WTC11 (cell line): ENCODE results near the gene EDEM2. TPM values are rescaled to one million over a fixed set of nuclear protein-coding genes. Genes with fewer than 3 reads are reported as not detected.

Source experiments
- ATAC-seq: fragments of 200-7000 bp; cut with Tn5 transposase; 2 replicates; pipeline ENCODE4 v1.10.0; 2021; ENCODE audit warnings: mild to moderate bottlenecking, moderate library complexity
- CTCF ChIA-PET: fragments of 300-600 bp; sonication (Branson Sonifier 250); formaldehyde crosslinking; loops from one replicate; lab custom pipeline; 2021; ENCODE audit warnings: antibody characterized with exemption; lab: Charles Lee
- POLR2A ChIA-PET: fragments of 350-600 bp; sonication (Branson Sonifier 250); formaldehyde crosslinking; loops from one replicate; lab custom pipeline; 2021; ENCODE audit warnings: antibody characterized with exemption; lab: Charles Lee
- DNase-seq: peaks from one replicate; pipeline ENCODE4 v3.0.0; 2021; ENCODE audit warnings: low spot score
- H3K27ac Mint-ChIP-seq: 2 replicates; pipeline ENCODE4 v1.8.0; 2021; ENCODE audit warnings: mixed read lengths
- H3K27me3 Mint-ChIP-seq: 2 replicates; pipeline ENCODE4 v1.8.0; 2021; ENCODE audit warnings: low read depth, mild to moderate bottlenecking, moderate library complexity, mixed read lengths
- H3K36me3 Mint-ChIP-seq: 2 replicates; pipeline ENCODE4 v1.8.0; 2021; ENCODE audit warnings: mixed read lengths
- H3K4me1 Mint-ChIP-seq: 2 replicates; pipeline ENCODE4 v1.8.0; 2022; ENCODE audit warnings: mixed read lengths
- H3K4me3 Mint-ChIP-seq: 2 replicates; pipeline ENCODE4 v1.8.0; 2021; ENCODE audit warnings: mild to moderate bottlenecking, moderate library complexity, mixed read lengths
- H3K9me3 Mint-ChIP-seq: 2 replicates; pipeline ENCODE4 v1.8.0; 2021; ENCODE audit warnings: mixed read lengths
- ATF1 ChIP-seq: sonication (generic); formaldehyde crosslinking; IDR thresholded peaks from 2 replicates; pipeline ENCODE4 v1.8.1; 2023; ENCODE audit warnings: mild to moderate bottlenecking, moderate library complexity, missing genetic modification reagents
- ATF6 ChIP-seq: sonication (generic); formaldehyde crosslinking; IDR thresholded peaks from 2 replicates; pipeline ENCODE4 v1.8.1; 2023; ENCODE audit warnings: mild to moderate bottlenecking, missing genetic modification reagents
- CDX4 ChIP-seq: fragments of 250-450 bp; sonication (Bioruptor Pico); IDR thresholded peaks from 2 replicates; pipeline ENCODE4 v1.9.0; 2021; ENCODE audit warnings: moderate library complexity, mild to moderate bottlenecking, inconsistent platforms, borderline replicate concordance
- ELF4 ChIP-seq: sonication (generic); formaldehyde crosslinking; IDR thresholded peaks from 2 replicates; pipeline ENCODE4 v1.8.1; 2022; ENCODE audit warnings: low read depth, mild to moderate bottlenecking, moderate library complexity, missing genetic modification reagents
- FOXP1 ChIP-seq: sonication (generic); formaldehyde crosslinking; IDR thresholded peaks from 2 replicates; pipeline ENCODE4 v1.8.0; 2022; ENCODE audit warnings: missing genetic modification reagents, mild to moderate bottlenecking, moderate library complexity, borderline replicate concordance
- GABPB1 ChIP-seq: sonication (generic); formaldehyde crosslinking; IDR thresholded peaks from 2 replicates; pipeline ENCODE4 v1.8.1; 2023; ENCODE audit warnings: mild to moderate bottlenecking, missing genetic modification reagents
- GRHL2 ChIP-seq: fragments of 250-450 bp; sonication (Bioruptor Pico); IDR thresholded peaks from 2 replicates; pipeline ENCODE4 v1.8.0; 2022; ENCODE audit warnings: mild to moderate bottlenecking, moderate library complexity; ENCODE audit not compliant: insufficient replicate concordance, severe bottlenecking
- HMGA2 ChIP-seq: fragments of 250-450 bp; sonication (Bioruptor Pico); IDR thresholded peaks from 2 replicates; pipeline ENCODE4 v1.4.0; 2021; ENCODE audit warnings: mild to moderate bottlenecking, moderate library complexity
- JAZF1 ChIP-seq: fragments of 250-450 bp; sonication (Bioruptor Pico); IDR thresholded peaks from 2 replicates; pipeline ENCODE4 v1.9.0; 2021; ENCODE audit warnings: moderate library complexity, mild to moderate bottlenecking, inconsistent platforms
- NFATC4 ChIP-seq: fragments of 250-450 bp; sonication (Bioruptor Pico); IDR thresholded peaks from 2 replicates; pipeline ENCODE4 v1.9.0; 2021; ENCODE audit warnings: mild to moderate bottlenecking
- NFE2L1 ChIP-seq: sonication (generic); formaldehyde crosslinking; IDR thresholded peaks from 2 replicates; pipeline ENCODE4 v1.8.1; 2023; ENCODE audit warnings: missing genetic modification reagents
- RORB ChIP-seq: fragments of 250-450 bp; sonication (Bioruptor Pico); IDR thresholded peaks from 2 replicates; pipeline ENCODE4 v1.9.0; 2021; ENCODE audit warnings: mild to moderate bottlenecking
- SOX15 ChIP-seq: fragments of 250-450 bp; sonication (Bioruptor Pico); IDR thresholded peaks from 2 replicates; pipeline ENCODE4 v1.9.0; 2021; ENCODE audit warnings: mild to moderate bottlenecking
- TEAD1 ChIP-seq: sonication (generic); formaldehyde crosslinking; IDR thresholded peaks from 2 replicates; pipeline ENCODE4 v1.8.0; 2022; ENCODE audit warnings: mild to moderate bottlenecking, missing genetic modification reagents
- TEAD4 ChIP-seq: sonication (generic); formaldehyde crosslinking; IDR thresholded peaks from 2 replicates; pipeline ENCODE4 v1.8.0; 2022; ENCODE audit warnings: mild to moderate bottlenecking, missing genetic modification reagents
- USF1 ChIP-seq: sonication (generic); formaldehyde crosslinking; IDR thresholded peaks from 2 replicates; pipeline ENCODE4 v1.8.0; 2022; ENCODE audit warnings: mild to moderate bottlenecking, missing genetic modification reagents
- ZNF232 ChIP-seq: sonication (generic); formaldehyde crosslinking; IDR thresholded peaks from 2 replicates; pipeline ENCODE4 v1.8.0; 2022; ENCODE audit warnings: mild to moderate bottlenecking, missing genetic modification reagents
- ZNF416 ChIP-seq: fragments of 250-450 bp; sonication (Bioruptor Pico); IDR thresholded peaks from 2 replicates; pipeline ENCODE4 v1.9.0; 2021; ENCODE audit warnings: mild to moderate bottlenecking, inconsistent platforms
- ZNF671 ChIP-seq: fragments of 250-450 bp; sonication (Bioruptor Pico); IDR thresholded peaks from 2 replicates; pipeline ENCODE4 v1.8.0; 2021; ENCODE audit warnings: mild to moderate bottlenecking
- total RNA-seq: library from RNA; stranded (reverse); gene quantifications from 3 replicates; pipeline ENCODE4 v1.2.3, GENCODE V29; 2021
- TF ChIP-seq, protein P1 (sequence below): sonication (generic); formaldehyde crosslinking; IDR thresholded peaks from 2 replicates; pipeline ENCODE4 v1.8.0; 2022; ENCODE audit warnings: missing genetic modification reagents
- TF ChIP-seq, protein P2 (sequence below): sonication (generic); formaldehyde crosslinking; IDR thresholded peaks from 2 replicates; pipeline ENCODE4 v1.8.1; 2022; ENCODE audit warnings: low read depth, missing genetic modification reagents, borderline replicate concordance

Gene EDEM2
- total RNA-seq, 1 experiment from 2014 or later, result 22.7 TPM

GRCh38 chr20:35131934-35132333 is 15.2 kb downstream of the EDEM2 start:
- Mint-ChIP-seq H3K27me3 (no peaks in the 10 kb centered on the region), H3K9me3 (no peaks in the 10 kb centered on the region), H3K4me1 (no peaks in the 10 kb centered on the region), H3K27ac (0 out of 2 replicates have a peak overlapping the region, but pooled peaks have one; percentile 78), H3K4me3 (no peak overlapping the region), H3K36me3 (peaks cover 31% of the 10 kb centered on the region)
- ChIA-PET CTCF (interaction anchor here (1.8 kb wide), 1 partner anchor 13 kb away, joined by 7 read pairs; no protein-coding TSS in a partner anchor), POLR2A (no interaction called here)
- ATAC-seq (no peak), DNase-seq (no peak)
- TF ChIP-seq, protein P1, sequence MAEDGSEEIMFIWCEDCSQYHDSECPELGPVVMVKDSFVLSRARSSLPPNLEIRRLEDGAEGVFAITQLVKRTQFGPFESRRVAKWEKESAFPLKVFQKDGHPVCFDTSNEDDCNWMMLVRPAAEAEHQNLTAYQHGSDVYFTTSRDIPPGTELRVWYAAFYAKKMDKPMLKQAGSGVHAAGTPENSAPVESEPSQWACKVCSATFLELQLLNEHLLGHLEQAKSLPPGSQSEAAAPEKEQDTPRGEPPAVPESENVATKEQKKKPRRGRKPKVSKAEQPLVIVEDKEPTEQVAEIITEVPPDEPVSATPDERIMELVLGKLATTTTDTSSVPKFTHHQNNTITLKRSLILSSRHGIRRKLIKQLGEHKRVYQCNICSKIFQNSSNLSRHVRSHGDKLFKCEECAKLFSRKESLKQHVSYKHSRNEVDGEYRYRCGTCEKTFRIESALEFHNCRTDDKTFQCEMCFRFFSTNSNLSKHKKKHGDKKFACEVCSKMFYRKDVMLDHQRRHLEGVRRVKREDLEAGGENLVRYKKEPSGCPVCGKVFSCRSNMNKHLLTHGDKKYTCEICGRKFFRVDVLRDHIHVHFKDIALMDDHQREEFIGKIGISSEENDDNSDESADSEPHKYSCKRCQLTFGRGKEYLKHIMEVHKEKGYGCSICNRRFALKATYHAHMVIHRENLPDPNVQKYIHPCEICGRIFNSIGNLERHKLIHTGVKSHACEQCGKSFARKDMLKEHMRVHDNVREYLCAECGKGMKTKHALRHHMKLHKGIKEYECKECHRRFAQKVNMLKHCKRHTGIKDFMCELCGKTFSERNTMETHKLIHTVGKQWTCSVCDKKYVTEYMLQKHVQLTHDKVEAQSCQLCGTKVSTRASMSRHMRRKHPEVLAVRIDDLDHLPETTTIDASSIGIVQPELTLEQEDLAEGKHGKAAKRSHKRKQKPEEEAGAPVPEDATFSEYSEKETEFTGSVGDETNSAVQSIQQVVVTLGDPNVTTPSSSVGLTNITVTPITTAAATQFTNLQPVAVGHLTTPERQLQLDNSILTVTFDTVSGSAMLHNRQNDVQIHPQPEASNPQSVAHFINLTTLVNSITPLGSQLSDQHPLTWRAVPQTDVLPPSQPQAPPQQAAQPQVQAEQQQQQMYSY (CRISPR knock-in tag), result no peak

DNA sequence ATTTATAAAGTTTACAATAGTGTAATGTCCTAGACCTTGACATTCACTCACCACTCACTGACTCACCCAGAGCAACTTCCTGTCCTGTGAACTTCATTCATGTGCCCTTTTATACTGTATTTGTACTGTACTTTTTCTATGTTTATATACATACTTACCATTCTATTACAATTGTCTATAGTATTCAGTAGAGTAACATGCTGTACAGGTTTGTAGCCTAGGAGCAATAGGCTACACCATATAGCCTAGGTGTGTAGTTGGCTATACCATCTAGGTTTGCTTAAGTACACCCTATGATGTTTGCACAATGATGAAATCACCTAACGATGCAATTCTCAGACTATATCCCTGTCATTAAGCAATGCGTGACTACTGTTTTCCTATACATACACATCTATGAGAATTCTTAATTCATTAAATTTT is 17.5 kb downstream of the EDEM2 start:
- Mint-ChIP-seq H3K27me3 (no peaks in the 10 kb centered on the region), H3K4me1 (no peaks in the 10 kb centered on the region), H3K36me3 (peaks cover 38% of the 10 kb centered on the region), H3K4me3 (no peak overlapping the region), H3K27ac (no peak overlapping the region), H3K9me3 (no peaks in the 10 kb centered on the region)
- DNase-seq (no peak), ATAC-seq (no peak)
- POLR2A ChIA-PET, result no interaction called here
- no peak for TF ChIP-seq ATF1 (CRISPR knock-in tag)
- no peak for TF ChIP-seq NFE2L1 (CRISPR knock-in tag)
- no peak for TF ChIP-seq FOXP1 (CRISPR knock-in tag)
- TF ChIP-seq, protein P1 (CRISPR knock-in tag), result no peak
- TF ChIP-seq GABPB1 (CRISPR knock-in tag), result peak; percentile 93
- CTCF ChIA-PET, result interaction anchor here (1.0 kb wide), 1 partner anchor 33 kb away, joined by 5 read pairs; no protein-coding TSS in a partner anchor

DNA sequence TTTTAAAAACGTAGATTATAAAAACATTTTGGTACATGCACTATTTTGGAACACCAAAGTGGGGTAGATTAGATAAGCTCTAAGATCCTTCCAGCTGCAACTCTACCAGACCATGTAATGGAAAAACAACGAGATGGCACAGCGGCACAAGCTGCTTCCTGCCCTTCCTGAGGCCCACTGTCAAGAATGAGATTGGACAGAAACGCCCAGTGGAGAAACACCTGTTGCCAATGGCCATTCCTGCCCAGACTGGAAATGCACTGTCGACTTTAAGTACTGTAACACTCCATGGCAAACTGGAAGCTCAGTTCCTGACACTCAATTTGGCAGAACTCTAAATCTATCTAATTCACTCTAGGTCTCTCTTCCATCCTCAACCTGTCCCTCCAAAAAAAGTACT is 21.4 kb downstream of the EDEM2 start:
- Mint-ChIP-seq H3K9me3 (no peaks in the 10 kb centered on the region), H3K36me3 (peaks cover 36% of the 10 kb centered on the region), H3K4me1 (no peaks in the 10 kb centered on the region), H3K27me3 (no peaks in the 10 kb centered on the region), H3K4me3 (no peak overlapping the region), H3K27ac (no peak overlapping the region)
- CTCF ChIA-PET, result interaction anchor here (0.6 to 1.0 kb wide), 4 partner anchors 19 to 29 kb away, joined by 3 to 5 read pairs (median 4); no protein-coding TSS in a partner anchor
- no peak for DNase-seq
- ATAC-seq, result no peak
- POLR2A ChIA-PET, result no interaction called here
- no peak for TF ChIP-seq ZNF671 (CRISPR knock-in tag)
- TF ChIP-seq ZNF416 (CRISPR knock-in tag), result no peak
- TF ChIP-seq NFE2L1 (CRISPR knock-in tag), result no peak
- TF ChIP-seq RORB (CRISPR knock-in tag), result no peak
- no peak for TF ChIP-seq TEAD1 (CRISPR knock-in tag)
- no peak for TF ChIP-seq TEAD4 (CRISPR knock-in tag)
- TF ChIP-seq CDX4, result no peak
- no peak for TF ChIP-seq HMGA2 (CRISPR knock-in tag)
- no peak for TF ChIP-seq JAZF1
- no peak for TF ChIP-seq ELF4 (CRISPR knock-in tag)
- no peak for TF ChIP-seq GRHL2 (CRISPR knock-in tag)
- TF ChIP-seq, protein P2, sequence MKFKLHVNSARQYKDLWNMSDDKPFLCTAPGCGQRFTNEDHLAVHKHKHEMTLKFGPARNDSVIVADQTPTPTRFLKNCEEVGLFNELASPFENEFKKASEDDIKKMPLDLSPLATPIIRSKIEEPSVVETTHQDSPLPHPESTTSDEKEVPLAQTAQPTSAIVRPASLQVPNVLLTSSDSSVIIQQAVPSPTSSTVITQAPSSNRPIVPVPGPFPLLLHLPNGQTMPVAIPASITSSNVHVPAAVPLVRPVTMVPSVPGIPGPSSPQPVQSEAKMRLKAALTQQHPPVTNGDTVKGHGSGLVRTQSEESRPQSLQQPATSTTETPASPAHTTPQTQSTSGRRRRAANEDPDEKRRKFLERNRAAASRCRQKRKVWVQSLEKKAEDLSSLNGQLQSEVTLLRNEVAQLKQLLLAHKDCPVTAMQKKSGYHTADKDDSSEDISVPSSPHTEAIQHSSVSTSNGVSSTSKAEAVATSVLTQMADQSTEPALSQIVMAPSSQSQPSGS, result no peak
- TF ChIP-seq ZNF232 (CRISPR knock-in tag), result no peak
- TF ChIP-seq USF1 (CRISPR knock-in tag), result no peak
- TF ChIP-seq ATF6 (CRISPR knock-in tag), result no peak
- no peak for TF ChIP-seq SOX15
- no peak for TF ChIP-seq NFATC4 (CRISPR knock-in tag)
